Immature natural killer cell (primary cell): Measurements from ENCODE around the gene SCFD1. TPM values are rescaled to one million over a fixed set of nuclear protein-coding genes. Genes with fewer than 3 reads are reported as not detected.
A peak's percentile ranks its signal among the peaks of the same experiment; 100 is the strongest.
"Not testable (repeated sequence)": the region's sequence is repeated elsewhere in the genome, so short reads cannot be mapped to it uniquely, and the experiment has no call there.

Experiments used
- DNase-seq, 3 donors: peaks; one replicate each; pipeline ENCODE4 v3.0.0; 2022; ENCODE audit warnings: mixed read lengths in 1 of 3
- H3K27ac Mint-ChIP-seq, 6 donors: one replicate each; pipeline ENCODE4 v1.8.0; 2020; ENCODE audit warnings: mixed read lengths in 6 of 6, mild to moderate bottlenecking in 5 of 6, inconsistent platforms in 4 of 6, moderate library complexity in 3 of 6
- H3K27me3 Mint-ChIP-seq, 3 donors: one replicate each; pipeline ENCODE4 v1.8.0; 2020 to 2021; ENCODE audit warnings: low read depth in 3 of 3, mild to moderate bottlenecking in 3 of 3, mixed read lengths in 3 of 3, moderate library complexity in 3 of 3, inconsistent platforms in 1 of 3
- H3K36me3 Mint-ChIP-seq, 3 donors: one replicate each; pipeline ENCODE4 v1.8.0; 2020; ENCODE audit warnings: mixed read lengths in 3 of 3, inconsistent platforms in 2 of 3, mild to moderate bottlenecking in 2 of 3
- H3K4me1 Mint-ChIP-seq, 2 donors: one replicate each; pipeline ENCODE4 v1.8.0; 2020; ENCODE audit warnings: inconsistent platforms in 2 of 2, mild to moderate bottlenecking in 2 of 2, mixed read lengths in 2 of 2, moderate library complexity in 1 of 2
- H3K4me3 Mint-ChIP-seq, 5 donors: one replicate each; pipeline ENCODE4 v1.8.0; 2020; ENCODE audit warnings: mild to moderate bottlenecking in 5 of 5, mixed read lengths in 5 of 5, inconsistent platforms in 3 of 5, moderate library complexity in 3 of 5
- H3K9me3 Mint-ChIP-seq, 6 donors: one replicate each; pipeline ENCODE4 v1.8.0; 2020; ENCODE audit warnings: mild to moderate bottlenecking in 6 of 6, mixed read lengths in 6 of 6, inconsistent platforms in 4 of 6, moderate library complexity in 3 of 6
- polyA plus RNA-seq, 3 donors: library from polyadenylated mRNA; unstranded; fragments of 300-500 nt; fragmentation: Illumina TruSeq; gene quantifications; one replicate each; pipeline ENCODE4 v1.2.3, GENCODE V29; 2021

Gene SCFD1
- 10 to 100 TPM; 47.3 to 72.6 (median 67.6) TPM for polyA plus RNA-seq

DNA sequence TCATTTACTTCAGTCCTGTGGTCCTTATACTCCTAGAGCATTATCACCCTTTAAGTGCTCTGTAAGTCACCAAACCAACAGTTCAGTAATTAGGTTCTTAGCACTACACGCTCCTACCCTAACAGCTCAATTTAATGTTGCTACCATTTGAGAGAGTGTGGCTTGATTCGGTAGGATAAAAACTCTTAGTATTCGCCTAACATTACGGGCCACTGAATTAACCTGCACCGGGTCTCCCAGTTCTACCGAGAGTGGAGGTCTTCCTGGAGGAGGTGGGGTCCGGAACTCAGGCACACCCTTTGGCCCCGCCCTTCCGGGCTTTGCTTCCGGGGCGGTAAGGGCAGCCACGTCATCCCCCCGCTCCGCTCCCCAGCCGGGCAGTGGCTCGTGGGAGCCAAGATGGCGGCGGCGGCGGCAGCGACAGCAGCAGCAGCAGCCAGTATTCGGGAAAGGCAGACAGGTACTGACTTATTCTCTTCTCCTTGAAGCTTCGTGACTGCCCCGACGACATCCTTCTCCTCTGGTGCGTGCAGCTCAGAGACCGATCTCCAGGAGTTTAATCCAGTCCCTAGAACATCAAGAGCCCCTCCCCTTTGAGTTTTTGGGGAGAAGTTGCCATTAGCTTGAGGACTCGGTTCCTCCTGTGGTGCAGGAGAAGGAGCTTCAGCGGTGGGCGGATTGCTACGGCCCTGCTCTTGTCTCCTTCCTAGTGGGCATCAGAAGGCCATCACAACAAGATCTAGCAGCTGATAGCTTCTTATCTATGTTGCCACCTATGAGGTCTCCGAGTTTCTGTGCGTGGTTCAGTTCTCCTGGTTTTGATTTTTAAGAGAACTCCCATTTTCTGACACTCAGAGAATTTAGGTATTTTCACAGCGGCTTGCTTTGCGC, at the start of gene SCFD1:
Gene SCFD1, plus strand, starts transcription at position 380 of the 891 bp plus-strand sequence. Its CDS starts 20 bp downstream, at position 400.
- peak within 1 kb of the TSS; percentile 94 to 99 (median 97) for H3K27ac Mint-ChIP-seq
- DNase-seq, result peak; percentile 87 to 88 (median 87)
- peaks cover 40 to 58% of the 10 kb centered on the region in 2 donors for H3K4me1 Mint-ChIP-seq
- peaks cover 0 to 3% (median 0%) of the 10 kb centered on the region in 3 donors for H3K36me3 Mint-ChIP-seq
- H3K4me3 Mint-ChIP-seq, result peak within 1 kb of the TSS; percentile 93 to 99 (median 97)
- no peaks in the 10 kb centered on the region for H3K9me3 Mint-ChIP-seq
- peaks cover 0 to 9% (median 2%) of the 10 kb centered on the region in 3 donors for H3K27me3 Mint-ChIP-seq

GRCh38 chr14:30572771-30573170, 49.3 kb upstream of the SCFD1 start:
- Mint-ChIP-seq H3K27ac (no peak overlapping the region), H3K27me3 (no peaks in the 10 kb centered on the region), H3K4me3 (no peak overlapping the region), H3K9me3 (no peaks in the 10 kb centered on the region), H3K4me1 (peaks cover 80 to 97% of the 10 kb centered on the region in 2 donors), H3K36me3 (no peaks in the 10 kb centered on the region)
- no peak for DNase-seq

DNA sequence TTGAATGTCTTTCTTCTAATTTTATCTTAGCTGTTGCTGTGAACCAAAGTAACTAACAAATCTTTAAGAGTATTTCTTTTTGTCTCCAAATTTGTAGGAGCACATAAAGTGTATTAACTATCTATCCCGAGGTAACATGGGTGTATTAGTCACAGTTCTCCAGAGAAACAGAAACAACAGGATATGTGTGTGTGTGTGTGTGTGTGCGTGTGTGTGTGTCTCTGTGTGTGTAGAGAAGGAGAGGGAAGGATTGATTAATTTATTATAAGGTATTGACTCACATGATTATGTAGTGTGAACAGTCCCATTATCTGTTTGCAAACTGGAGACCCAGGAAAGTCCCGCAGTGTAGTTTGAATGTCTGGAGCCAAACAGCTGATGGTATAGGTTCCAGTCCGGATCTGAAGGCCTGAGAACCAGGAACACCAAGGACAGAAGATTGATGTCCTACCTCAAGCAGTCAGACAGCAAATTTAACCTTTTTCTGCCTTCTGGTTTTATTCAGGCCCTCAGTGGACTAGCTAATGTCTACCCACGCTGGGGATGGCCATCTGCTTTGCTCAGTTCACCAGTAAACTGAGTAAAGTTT, 48.8 kb upstream of the SCFD1 start:
- no peak for DNase-seq

DNA sequence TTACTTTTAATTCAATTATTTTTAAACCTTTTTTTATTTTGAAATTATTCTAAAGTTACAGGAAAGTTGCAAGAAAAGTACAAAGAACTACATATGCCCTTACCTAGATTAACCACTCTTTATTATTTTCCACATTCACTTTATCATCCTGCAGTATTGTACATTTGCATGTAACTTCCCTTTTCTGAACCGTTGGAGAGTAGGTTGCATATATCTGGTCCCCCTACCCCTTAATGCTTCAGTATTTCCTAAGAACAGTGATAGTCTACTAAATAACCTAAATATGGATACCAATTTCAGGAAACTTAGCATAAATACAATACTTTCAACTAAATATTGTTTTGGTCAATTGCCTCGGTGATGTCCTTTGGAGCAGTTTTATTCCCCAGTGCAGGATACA, 48.2 kb upstream of the SCFD1 start:
- no peak overlapping the region for H3K4me3 Mint-ChIP-seq
- H3K9me3 Mint-ChIP-seq, result no peaks in the 10 kb centered on the region
- peaks cover 83 to 97% of the 10 kb centered on the region in 2 donors for H3K4me1 Mint-ChIP-seq
- DNase-seq, result no peak
- H3K36me3 Mint-ChIP-seq, result no peaks in the 10 kb centered on the region
- H3K27ac Mint-ChIP-seq, result peak overlapping the region in 2 of 6 donors; percentile 27 to 30
- H3K27me3 Mint-ChIP-seq, result no peaks in the 10 kb centered on the region

More for the DNA sequence above, 48.8 kb upstream of the SCFD1 start:
- no peaks in the 10 kb centered on the region for H3K36me3 Mint-ChIP-seq
- no peaks in the 10 kb centered on the region for H3K9me3 Mint-ChIP-seq
- H3K27ac Mint-ChIP-seq, result peak overlapping the region in 1 of 6 donors; percentile 4
- no peaks in the 10 kb centered on the region for H3K27me3 Mint-ChIP-seq
- no peak overlapping the region for H3K4me3 Mint-ChIP-seq
- H3K4me1 Mint-ChIP-seq, result peaks cover 80 to 97% of the 10 kb centered on the region in 2 donors

GRCh38 chr14:30574777-30575176, 47.3 kb upstream of the SCFD1 start:
- Mint-ChIP-seq H3K4me3 (peak overlapping the region in 1 of 5 donors; percentile 7), H3K27ac (peak overlapping the region in 1 of 6 donors; percentile 59), H3K4me1 (peaks cover 78 to 97% of the 10 kb centered on the region in 2 donors)
- not testable (repeated sequence) for H3K9me3 Mint-ChIP-seq, DNase-seq, H3K27me3 Mint-ChIP-seq, H3K36me3 Mint-ChIP-seq

DNA sequence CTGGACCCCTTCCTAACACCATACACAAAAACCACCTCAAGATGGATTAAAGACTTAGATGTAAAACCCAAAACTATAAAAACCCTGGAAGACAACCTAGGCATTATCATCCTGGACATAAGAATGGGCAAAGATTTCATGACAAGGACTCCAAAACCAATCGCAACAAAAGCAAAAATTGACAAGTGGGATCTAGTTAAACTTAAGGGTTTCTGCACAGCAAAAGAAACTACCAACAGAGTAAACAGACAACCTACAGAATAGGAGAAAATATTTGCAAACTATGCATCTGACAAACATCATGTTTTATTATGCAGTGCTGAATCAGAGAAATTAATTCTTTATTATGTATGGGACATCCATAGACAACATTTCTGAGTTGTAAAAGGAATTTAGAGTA, 45.8 kb upstream of the SCFD1 start:
- not testable (repeated sequence) for H3K4me3 Mint-ChIP-seq, H3K27me3 Mint-ChIP-seq, H3K36me3 Mint-ChIP-seq, DNase-seq, H3K9me3 Mint-ChIP-seq
- Mint-ChIP-seq H3K4me1 (peaks cover 64 to 83% of the 10 kb centered on the region in 2 donors), H3K27ac (peak overlapping the region in 1 of 6 donors; percentile 19)

GRCh38 chr14:30580616-30581282, 41.4 kb upstream of the SCFD1 start:
- peaks cover 51 to 81% of the 10 kb centered on the region in 2 donors for H3K4me1 Mint-ChIP-seq
- no peak for DNase-seq
- no peaks in the 10 kb centered on the region for H3K9me3 Mint-ChIP-seq
- H3K27ac Mint-ChIP-seq, result no peak overlapping the region
- H3K4me3 Mint-ChIP-seq, result no peak overlapping the region
- H3K27me3 Mint-ChIP-seq, result no peaks in the 10 kb centered on the region
- H3K36me3 Mint-ChIP-seq, result peaks cover 10 to 19% (median 15%) of the 10 kb centered on the region in 3 donors

DNA sequence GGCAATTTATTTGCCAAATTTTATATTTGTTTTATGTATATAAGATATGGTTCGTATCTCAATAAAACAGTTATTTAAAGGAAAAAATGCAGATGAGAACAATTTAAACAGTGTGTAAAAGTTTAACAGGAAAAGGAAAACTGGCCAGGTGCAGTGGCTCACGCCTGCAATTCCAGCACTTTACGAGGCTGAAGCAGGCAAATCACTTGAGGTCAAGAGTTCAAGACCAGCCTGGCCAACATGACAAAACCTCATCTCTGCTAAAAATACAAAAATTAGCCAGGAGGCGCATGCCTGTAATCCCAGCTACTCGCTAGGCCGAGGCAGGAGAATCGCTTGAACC, 40.9 kb upstream of the SCFD1 start:
- no peak overlapping the region for H3K4me3 Mint-ChIP-seq
- DNase-seq, result no peak
- H3K27me3 Mint-ChIP-seq, result no peaks in the 10 kb centered on the region
- peaks cover 51 to 81% of the 10 kb centered on the region in 2 donors for H3K4me1 Mint-ChIP-seq
- no peaks in the 10 kb centered on the region for H3K9me3 Mint-ChIP-seq
- peaks cover 10 to 24% (median 15%) of the 10 kb centered on the region in 3 donors for H3K36me3 Mint-ChIP-seq
- H3K27ac Mint-ChIP-seq, result no peak overlapping the region

- Mint-ChIP-seq H3K4me1 (peaks cover 45 to 73% of the 10 kb centered on the region in 2 donors), H3K27ac (peak overlapping the region in 2 of 6 donors; percentile 8 to 17), H3K27me3 (no peaks in the 10 kb centered on the region), H3K9me3 (no peaks in the 10 kb centered on the region), H3K36me3 (peaks cover 10 to 25% (median 15%) of the 10 kb centered on the region in 3 donors), H3K4me3 (no peak overlapping the region)
- no peak for DNase-seq
Observed at GRCh38 chr14:30582376-30582775, 39.7 kb upstream of the SCFD1 start.

DNA sequence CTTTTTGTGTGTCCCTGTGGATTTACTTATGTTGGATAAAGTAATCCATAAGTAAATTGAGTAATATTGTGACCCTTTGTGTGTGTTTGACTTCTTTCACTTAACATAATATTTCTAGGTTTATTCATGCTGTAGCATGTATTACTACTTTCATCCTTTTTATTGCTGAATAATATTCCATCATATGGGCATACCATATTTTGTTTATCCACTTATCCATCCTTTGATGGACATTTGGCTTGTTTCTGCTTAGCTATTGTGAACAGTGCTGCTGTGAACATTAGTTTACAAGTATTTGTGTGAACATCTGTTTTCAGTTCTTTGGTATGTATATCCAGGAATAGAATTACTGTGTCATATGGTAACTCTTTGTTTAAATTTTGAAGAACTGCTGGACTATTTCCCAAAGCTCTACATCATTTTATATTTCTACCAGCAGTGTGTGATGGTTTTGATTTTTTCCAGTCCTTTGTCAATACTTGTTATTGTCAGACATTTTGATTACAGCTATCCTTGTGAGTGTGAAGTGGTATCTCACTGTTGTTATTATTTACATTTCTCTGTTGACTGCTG, 38.0 kb upstream of the SCFD1 start:
- H3K9me3 Mint-ChIP-seq, result no peaks in the 10 kb centered on the region
- H3K27me3 Mint-ChIP-seq, result no peaks in the 10 kb centered on the region
- DNase-seq, result no peak
- H3K4me1 Mint-ChIP-seq, result peaks cover 33 to 62% of the 10 kb centered on the region in 2 donors
- no peak overlapping the region for H3K4me3 Mint-ChIP-seq
- peaks cover 10 to 25% (median 19%) of the 10 kb centered on the region in 3 donors for H3K36me3 Mint-ChIP-seq
- no peak overlapping the region for H3K27ac Mint-ChIP-seq

DNA sequence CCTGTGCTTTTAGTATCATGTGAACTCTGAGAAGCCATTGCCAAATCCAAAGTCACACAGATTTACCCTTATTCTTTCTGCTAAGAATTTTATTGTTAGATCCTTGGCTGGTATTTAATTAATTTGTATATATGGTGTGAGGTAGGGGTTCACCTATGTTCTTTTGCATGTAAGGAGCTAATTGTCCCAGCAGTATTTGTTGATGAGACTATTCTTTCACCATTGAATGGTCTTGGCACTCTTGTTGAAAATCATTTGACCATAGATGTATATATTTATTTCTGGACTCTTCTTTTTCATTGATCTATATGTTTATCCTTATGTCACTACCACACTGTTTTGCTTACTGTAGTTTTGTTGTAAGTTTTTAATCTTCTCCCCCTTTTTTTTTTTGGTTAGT, 36.9 kb upstream of the SCFD1 start:
- Mint-ChIP-seq H3K9me3 (no peaks in the 10 kb centered on the region), H3K4me1 (peaks cover 29 to 55% of the 10 kb centered on the region in 2 donors), H3K27ac (no peak overlapping the region), H3K36me3 (peaks cover 16 to 31% (median 24%) of the 10 kb centered on the region in 3 donors), H3K4me3 (no peak overlapping the region), H3K27me3 (no peaks in the 10 kb centered on the region)
- DNase-seq, result no peak

GRCh38 chr14:30587141-30587540, 35.0 kb upstream of the SCFD1 start:
- DNase-seq, result no peak
- H3K27ac Mint-ChIP-seq, result no peak overlapping the region
- no peaks in the 10 kb centered on the region for H3K27me3 Mint-ChIP-seq
- no peak overlapping the region for H3K4me3 Mint-ChIP-seq
- peaks cover 20 to 42% (median 32%) of the 10 kb centered on the region in 3 donors for H3K36me3 Mint-ChIP-seq
- H3K4me1 Mint-ChIP-seq, result peaks cover 24 to 47% of the 10 kb centered on the region in 2 donors
- no peaks in the 10 kb centered on the region for H3K9me3 Mint-ChIP-seq

DNA sequence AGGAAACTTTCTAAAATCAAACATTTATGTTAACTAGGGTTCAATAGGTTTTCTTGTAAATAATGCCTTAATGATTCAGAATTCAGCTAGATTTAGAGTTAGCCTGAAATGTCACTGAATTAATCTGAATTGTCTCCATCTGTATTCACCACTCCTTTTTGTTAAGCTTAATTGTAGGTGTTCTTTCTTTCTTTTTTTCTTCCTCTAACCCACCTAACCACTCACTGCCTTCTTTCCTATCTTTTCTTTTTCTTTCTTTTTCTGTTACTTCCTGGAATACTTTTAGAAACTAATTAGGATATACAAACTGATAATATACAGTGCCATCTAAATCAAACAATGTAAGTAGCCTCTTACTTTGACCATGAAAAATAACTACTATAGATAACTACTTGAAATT, 33.2 kb upstream of the SCFD1 start:
- H3K36me3 Mint-ChIP-seq, result peaks cover 20 to 38% (median 30%) of the 10 kb centered on the region in 3 donors
- H3K4me3 Mint-ChIP-seq, result no peak overlapping the region
- H3K9me3 Mint-ChIP-seq, result no peaks in the 10 kb centered on the region
- no peaks in the 10 kb centered on the region for H3K27me3 Mint-ChIP-seq
- DNase-seq, result no peak
- peaks cover 18 to 30% of the 10 kb centered on the region in 2 donors for H3K4me1 Mint-ChIP-seq
- H3K27ac Mint-ChIP-seq, result peak overlapping the region in 4 of 6 donors; percentile 1 to 43 (median 6)
